HG02759 (cell line): ENCODE measurements around the gene NUAK1.

ENCODE experiments used
- ATAC-seq: cut with Tn5 transposase; IDR thresholded peaks from one replicate; pipeline ENCODE4 v1.9.1; 2021; ENCODE audit warnings: mild to moderate bottlenecking, moderate library complexity; ENCODE audit not compliant: unreplicated experiment

NUAK1 gene

GRCh38 chr12:106132175-106133135, 6.3 kb downstream of the NUAK1 start:
- ATAC-seq: no peak

GRCh38 chr12:106131676-106132075, 7.1 kb downstream of the NUAK1 start:
- ATAC-seq: no peak

GRCh38 chr12:106130474-106131113, 8.2 kb downstream of the NUAK1 start:
- ATAC-seq: no peak

GRCh38 chr12:106128585-106129328, 10.0 kb downstream of the NUAK1 start:
- ATAC-seq: no peak

GRCh38 chr12:106127338-106128126, 11.2 kb downstream of the NUAK1 start:
- no peak for ATAC-seq

GRCh38 chr12:106126441-106127337, 12.1 kb downstream of the NUAK1 start:
- ATAC-seq: no peak

- ATAC-seq: no peak
Measured at GRCh38 chr12:106125351-106126095, 13.2 kb downstream of the NUAK1 start.

- ATAC-seq: no peak
Measured at GRCh38 chr12:106123551-106124081, 15.1 kb downstream of the NUAK1 start.

GRCh38 chr12:106123110-106123509, 15.6 kb downstream of the NUAK1 start:
- ATAC-seq: no peak

GRCh38 chr12:106122004-106122403, 16.8 kb downstream of the NUAK1 start:
- no peak for ATAC-seq

- ATAC-seq: no peak
Measured at GRCh38 chr12:106120519-106121105, 18.1 kb downstream of the NUAK1 start.

- no peak for ATAC-seq
Measured at GRCh38 chr12:106119301-106119700, 19.5 kb downstream of the NUAK1 start.

- ATAC-seq: no peak
Measured at GRCh38 chr12:106118381-106119130, 20.2 kb downstream of the NUAK1 start.

GRCh38 chr12:106115440-106115839, 23.3 kb downstream of the NUAK1 start:
- ATAC-seq: no peak

GRCh38 chr12:106114447-106115068, 24.2 kb downstream of the NUAK1 start:
- no peak for ATAC-seq

- ATAC-seq: no peak
Measured at GRCh38 chr12:106113824-106114446, 24.8 kb downstream of the NUAK1 start.

GRCh38 chr12:106113446-106113823, 25.3 kb downstream of the NUAK1 start:
- no peak for ATAC-seq
